WTC11 (cell line): ENCODE measurements around the gene CCDC50. TPM values are rescaled to one million over a fixed set of nuclear protein-coding genes. Genes with fewer than 3 reads are reported as not detected.

Experiments used
- ATAC-seq: fragments of 200-7000 bp; cut with Tn5 transposase; 2 replicates; pipeline ENCODE4 v1.10.0; 2021; ENCODE audit warnings: mild to moderate bottlenecking, moderate library complexity
- CTCF ChIA-PET: fragments of 300-600 bp; sonication (Branson Sonifier 250); formaldehyde crosslinking; loops from one replicate; lab custom pipeline; 2021; ENCODE audit warnings: antibody characterized with exemption; lab: Charles Lee
- POLR2A ChIA-PET: fragments of 350-600 bp; sonication (Branson Sonifier 250); formaldehyde crosslinking; loops from one replicate; lab custom pipeline; 2021; ENCODE audit warnings: antibody characterized with exemption; lab: Charles Lee
- DNase-seq: peaks from one replicate; pipeline ENCODE4 v3.0.0; 2021; ENCODE audit warnings: low spot score
- H3K27ac Mint-ChIP-seq: 2 replicates; pipeline ENCODE4 v1.8.0; 2021; ENCODE audit warnings: mixed read lengths
- H3K27me3 Mint-ChIP-seq: 2 replicates; pipeline ENCODE4 v1.8.0; 2021; ENCODE audit warnings: low read depth, mild to moderate bottlenecking, moderate library complexity, mixed read lengths
- H3K36me3 Mint-ChIP-seq: 2 replicates; pipeline ENCODE4 v1.8.0; 2021; ENCODE audit warnings: mixed read lengths
- H3K4me1 Mint-ChIP-seq: 2 replicates; pipeline ENCODE4 v1.8.0; 2022; ENCODE audit warnings: mixed read lengths
- H3K4me3 Mint-ChIP-seq: 2 replicates; pipeline ENCODE4 v1.8.0; 2021; ENCODE audit warnings: mild to moderate bottlenecking, moderate library complexity, mixed read lengths
- H3K9me3 Mint-ChIP-seq: 2 replicates; pipeline ENCODE4 v1.8.0; 2021; ENCODE audit warnings: mixed read lengths
- E2F4 ChIP-seq: sonication (generic); formaldehyde crosslinking; IDR thresholded peaks from 2 replicates; pipeline ENCODE4 v1.8.1; 2022; ENCODE audit warnings: low read depth, mild to moderate bottlenecking, moderate library complexity, missing genetic modification reagents, borderline replicate concordance
- ERG ChIP-seq: fragments of 250-450 bp; sonication (Bioruptor Pico); IDR thresholded peaks from 2 replicates; pipeline ENCODE4 v1.8.0; 2021; ENCODE audit warnings: mild to moderate bottlenecking
- FOXJ3 ChIP-seq: sonication (generic); formaldehyde crosslinking; IDR thresholded peaks from 2 replicates; pipeline ENCODE4 v1.9.0; 2021; ENCODE audit warnings: missing genetic modification reagents, mild to moderate bottlenecking, borderline replicate concordance
- GRHL2 ChIP-seq: fragments of 250-450 bp; sonication (Bioruptor Pico); IDR thresholded peaks from 2 replicates; pipeline ENCODE4 v1.8.0; 2022; ENCODE audit warnings: mild to moderate bottlenecking, moderate library complexity; ENCODE audit not compliant: insufficient replicate concordance, severe bottlenecking
- MXD4 ChIP-seq: fragments of 250-450 bp; sonication (Bioruptor Pico); IDR thresholded peaks from 2 replicates; pipeline ENCODE4 v1.8.0; 2021; ENCODE audit warnings: mild to moderate bottlenecking, moderate library complexity, borderline replicate concordance
- NR3C1 ChIP-seq: sonication (generic); formaldehyde crosslinking; conservative IDR thresholded peaks from 2 replicates; pipeline ENCODE4 v1.8.1; 2023; ENCODE audit warnings: low read depth, mild to moderate bottlenecking, missing genetic modification reagents
- OVOL2 ChIP-seq: fragments of 250-450 bp; sonication (Bioruptor Pico); IDR thresholded peaks from 2 replicates; pipeline ENCODE4 v1.9.0; 2021; ENCODE audit warnings: mild to moderate bottlenecking, borderline replicate concordance
- RORB ChIP-seq: fragments of 250-450 bp; sonication (Bioruptor Pico); IDR thresholded peaks from 2 replicates; pipeline ENCODE4 v1.9.0; 2021; ENCODE audit warnings: mild to moderate bottlenecking
- STAT6 ChIP-seq: sonication (generic); formaldehyde crosslinking; conservative IDR thresholded peaks from 2 replicates; pipeline ENCODE4 v1.8.1; 2023; ENCODE audit warnings: mild to moderate bottlenecking, low read depth, missing genetic modification reagents, moderate library complexity
- TCF7 ChIP-seq: sonication (generic); formaldehyde crosslinking; IDR thresholded peaks from 2 replicates; pipeline ENCODE4 v1.8.0; 2022; ENCODE audit warnings: mild to moderate bottlenecking, low read depth, missing genetic modification reagents, moderate library complexity
- ZNF317 ChIP-seq: sonication (generic); formaldehyde crosslinking; IDR thresholded peaks from 2 replicates; pipeline ENCODE4 v1.8.1; 2023; ENCODE audit warnings: low read depth, mild to moderate bottlenecking, moderate library complexity, missing genetic modification reagents, borderline replicate concordance
- ZNF416 ChIP-seq: fragments of 250-450 bp; sonication (Bioruptor Pico); IDR thresholded peaks from 2 replicates; pipeline ENCODE4 v1.9.0; 2021; ENCODE audit warnings: mild to moderate bottlenecking, inconsistent platforms
- ZNF512 ChIP-seq: sonication (generic); formaldehyde crosslinking; IDR thresholded peaks from 2 replicates; pipeline ENCODE4 v1.8.1; 2022; ENCODE audit warnings: missing genetic modification reagents, borderline replicate concordance
- total RNA-seq: library from RNA; stranded (reverse); gene quantifications from 3 replicates; pipeline ENCODE4 v1.2.3, GENCODE V29; 2021
- TF ChIP-seq, protein P1 (sequence below): fragments of 250-450 bp; sonication (Bioruptor Pico); IDR thresholded peaks from 2 replicates; pipeline ENCODE4 v1.9.0; 2021; ENCODE audit warnings: mild to moderate bottlenecking
- TF ChIP-seq, protein P2 (sequence below): sonication (generic); formaldehyde crosslinking; IDR thresholded peaks from 2 replicates; pipeline ENCODE4 v1.8.0; 2022; ENCODE audit warnings: mild to moderate bottlenecking, missing genetic modification reagents
- TF ChIP-seq, protein P3 (sequence below): sonication (generic); formaldehyde crosslinking; IDR thresholded peaks from 2 replicates; pipeline ENCODE4 v1.8.0; 2022; ENCODE audit warnings: mild to moderate bottlenecking, missing genetic modification reagents
- TF ChIP-seq, protein P4 (sequence below): sonication (generic); formaldehyde crosslinking; IDR thresholded peaks from 2 replicates; pipeline ENCODE4 v1.8.0; 2022; ENCODE audit warnings: mild to moderate bottlenecking, missing genetic modification reagents
- TF ChIP-seq, protein P5 (sequence below): fragments of 250-450 bp; sonication (Bioruptor Pico); IDR thresholded peaks from 2 replicates; pipeline ENCODE4 v2.1.2; 2022; ENCODE audit warnings: mild to moderate bottlenecking, moderate library complexity

Gene CCDC50
- total RNA-seq, 1 experiment from 2014 or later, result 33.1 TPM

DNA sequence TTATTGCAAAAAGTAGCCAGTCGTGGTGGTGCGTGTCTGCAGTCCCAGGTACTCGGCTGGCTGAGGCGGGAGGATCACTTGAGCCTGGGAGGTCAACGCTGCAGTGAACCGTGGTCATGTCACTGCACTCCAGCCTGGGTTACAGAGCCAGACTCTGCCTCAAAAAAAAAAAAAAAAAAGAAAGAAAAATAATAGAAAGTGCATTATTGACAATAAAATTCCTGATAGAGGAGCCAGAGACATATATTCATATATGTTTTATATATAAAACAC, 88.2 kb downstream of the CCDC50 start (continued):
- TF ChIP-seq STAT6 (CRISPR knock-in tag), result no peak
- no peak for TF ChIP-seq MXD4
- TF ChIP-seq FOXJ3 (CRISPR knock-in tag), result no peak
- TF ChIP-seq, protein P1, sequence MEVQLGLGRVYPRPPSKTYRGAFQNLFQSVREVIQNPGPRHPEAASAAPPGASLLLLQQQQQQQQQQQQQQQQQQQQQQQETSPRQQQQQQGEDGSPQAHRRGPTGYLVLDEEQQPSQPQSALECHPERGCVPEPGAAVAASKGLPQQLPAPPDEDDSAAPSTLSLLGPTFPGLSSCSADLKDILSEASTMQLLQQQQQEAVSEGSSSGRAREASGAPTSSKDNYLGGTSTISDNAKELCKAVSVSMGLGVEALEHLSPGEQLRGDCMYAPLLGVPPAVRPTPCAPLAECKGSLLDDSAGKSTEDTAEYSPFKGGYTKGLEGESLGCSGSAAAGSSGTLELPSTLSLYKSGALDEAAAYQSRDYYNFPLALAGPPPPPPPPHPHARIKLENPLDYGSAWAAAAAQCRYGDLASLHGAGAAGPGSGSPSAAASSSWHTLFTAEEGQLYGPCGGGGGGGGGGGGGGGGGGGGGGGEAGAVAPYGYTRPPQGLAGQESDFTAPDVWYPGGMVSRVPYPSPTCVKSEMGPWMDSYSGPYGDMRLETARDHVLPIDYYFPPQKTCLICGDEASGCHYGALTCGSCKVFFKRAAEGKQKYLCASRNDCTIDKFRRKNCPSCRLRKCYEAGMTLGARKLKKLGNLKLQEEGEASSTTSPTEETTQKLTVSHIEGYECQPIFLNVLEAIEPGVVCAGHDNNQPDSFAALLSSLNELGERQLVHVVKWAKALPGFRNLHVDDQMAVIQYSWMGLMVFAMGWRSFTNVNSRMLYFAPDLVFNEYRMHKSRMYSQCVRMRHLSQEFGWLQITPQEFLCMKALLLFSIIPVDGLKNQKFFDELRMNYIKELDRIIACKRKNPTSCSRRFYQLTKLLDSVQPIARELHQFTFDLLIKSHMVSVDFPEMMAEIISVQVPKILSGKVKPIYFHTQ (CRISPR knock-in tag), result no peak
- TF ChIP-seq ZNF512 (CRISPR knock-in tag), result no peak
- TF ChIP-seq, protein P2, sequence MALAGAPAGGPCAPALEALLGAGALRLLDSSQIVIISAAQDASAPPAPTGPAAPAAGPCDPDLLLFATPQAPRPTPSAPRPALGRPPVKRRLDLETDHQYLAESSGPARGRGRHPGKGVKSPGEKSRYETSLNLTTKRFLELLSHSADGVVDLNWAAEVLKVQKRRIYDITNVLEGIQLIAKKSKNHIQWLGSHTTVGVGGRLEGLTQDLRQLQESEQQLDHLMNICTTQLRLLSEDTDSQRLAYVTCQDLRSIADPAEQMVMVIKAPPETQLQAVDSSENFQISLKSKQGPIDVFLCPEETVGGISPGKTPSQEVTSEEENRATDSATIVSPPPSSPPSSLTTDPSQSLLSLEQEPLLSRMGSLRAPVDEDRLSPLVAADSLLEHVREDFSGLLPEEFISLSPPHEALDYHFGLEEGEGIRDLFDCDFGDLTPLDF, result no peak
- TF ChIP-seq ZNF317 (CRISPR knock-in tag), result no peak
- no peak for TF ChIP-seq GRHL2 (CRISPR knock-in tag)
- TF ChIP-seq E2F4 (CRISPR knock-in tag), result no peak
- no peak for TF ChIP-seq TCF7 (CRISPR knock-in tag)
- TF ChIP-seq ERG (CRISPR knock-in tag), result no peak

DNA sequence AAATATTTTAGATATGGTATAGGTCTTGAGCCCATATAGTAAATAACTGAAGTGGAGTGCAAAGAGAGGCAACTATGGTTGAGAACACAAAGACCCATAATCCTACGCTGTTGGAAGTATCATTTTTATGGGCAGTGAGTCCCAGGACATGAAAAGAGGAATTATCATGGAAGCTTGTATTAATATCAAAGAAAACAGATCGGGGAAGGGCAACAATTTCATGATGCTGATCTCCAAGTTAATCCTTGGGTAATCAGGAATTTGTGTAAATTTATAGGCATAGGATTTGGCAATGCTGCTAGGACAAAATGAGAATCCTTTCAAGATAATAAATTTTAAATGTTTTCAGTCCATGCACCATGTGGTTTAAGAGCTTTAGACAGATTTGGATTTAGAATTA, 91.6 kb downstream of the CCDC50 start:
- Mint-ChIP-seq H3K27me3 (no peaks in the 10 kb centered on the region), H3K4me3 (no peak overlapping the region), H3K4me1 (peaks cover 3% of the 10 kb centered on the region), H3K9me3 (peaks cover 8% of the 10 kb centered on the region; the same call in 1 of the 2 replicates), H3K36me3 (no peaks in the 10 kb centered on the region), H3K27ac (no peak overlapping the region)
- CTCF ChIA-PET, result interaction anchor here (1.7 kb wide), 1 partner anchor 389 kb away, joined by 5 read pairs; no protein-coding TSS in a partner anchor
- DNase-seq (no peak), ATAC-seq (no peak)
- POLR2A ChIA-PET, result no interaction called here
- no peak for TF ChIP-seq OVOL2 (CRISPR knock-in tag)
- TF ChIP-seq RORB (CRISPR knock-in tag), result no peak
- no peak for TF ChIP-seq E2F4 (CRISPR knock-in tag)
- TF ChIP-seq, protein P3, sequence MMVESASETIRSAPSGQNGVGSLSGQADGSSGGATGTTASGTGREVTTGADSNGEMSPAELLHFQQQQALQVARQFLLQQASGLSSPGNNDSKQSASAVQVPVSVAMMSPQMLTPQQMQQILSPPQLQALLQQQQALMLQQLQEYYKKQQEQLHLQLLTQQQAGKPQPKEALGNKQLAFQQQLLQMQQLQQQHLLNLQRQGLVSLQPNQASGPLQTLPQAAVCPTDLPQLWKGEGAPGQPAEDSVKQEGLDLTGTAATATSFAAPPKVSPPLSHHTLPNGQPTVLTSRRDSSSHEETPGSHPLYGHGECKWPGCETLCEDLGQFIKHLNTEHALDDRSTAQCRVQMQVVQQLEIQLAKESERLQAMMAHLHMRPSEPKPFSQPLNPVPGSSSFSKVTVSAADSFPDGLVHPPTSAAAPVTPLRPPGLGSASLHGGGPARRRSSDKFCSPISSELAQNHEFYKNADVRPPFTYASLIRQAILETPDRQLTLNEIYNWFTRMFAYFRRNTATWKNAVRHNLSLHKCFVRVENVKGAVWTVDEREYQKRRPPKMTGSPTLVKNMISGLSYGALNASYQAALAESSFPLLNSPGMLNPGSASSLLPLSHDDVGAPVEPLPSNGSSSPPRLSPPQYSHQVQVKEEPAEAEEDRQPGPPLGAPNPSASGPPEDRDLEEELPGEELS (CRISPR knock-in tag), result no peak
- TF ChIP-seq, protein P4, sequence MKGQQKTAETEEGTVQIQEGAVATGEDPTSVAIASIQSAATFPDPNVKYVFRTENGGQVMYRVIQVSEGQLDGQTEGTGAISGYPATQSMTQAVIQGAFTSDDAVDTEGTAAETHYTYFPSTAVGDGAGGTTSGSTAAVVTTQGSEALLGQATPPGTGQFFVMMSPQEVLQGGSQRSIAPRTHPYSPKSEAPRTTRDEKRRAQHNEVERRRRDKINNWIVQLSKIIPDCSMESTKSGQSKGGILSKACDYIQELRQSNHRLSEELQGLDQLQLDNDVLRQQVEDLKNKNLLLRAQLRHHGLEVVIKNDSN (CRISPR knock-in tag), result no peak
- TF ChIP-seq NR3C1, result no peak
- no peak for TF ChIP-seq ZNF416 (CRISPR knock-in tag)
- TF ChIP-seq, protein P5, sequence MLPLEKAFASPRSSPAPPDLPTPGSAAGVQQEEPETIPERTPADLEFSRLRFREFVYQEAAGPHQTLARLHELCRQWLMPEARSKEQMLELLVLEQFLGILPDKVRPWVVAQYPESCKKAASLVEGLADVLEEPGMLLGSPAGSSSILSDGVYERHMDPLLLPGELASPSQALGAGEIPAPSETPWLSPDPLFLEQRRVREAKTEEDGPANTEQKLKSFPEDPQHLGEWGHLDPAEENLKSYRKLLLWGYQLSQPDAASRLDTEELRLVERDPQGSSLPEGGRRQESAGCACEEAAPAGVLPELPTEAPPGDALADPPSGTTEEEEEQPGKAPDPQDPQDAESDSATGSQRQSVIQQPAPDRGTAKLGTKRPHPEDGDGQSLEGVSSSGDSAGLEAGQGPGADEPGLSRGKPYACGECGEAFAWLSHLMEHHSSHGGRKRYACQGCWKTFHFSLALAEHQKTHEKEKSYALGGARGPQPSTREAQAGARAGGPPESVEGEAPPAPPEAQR (CRISPR knock-in tag), result no peak
